ENCODE data around the gene C22orf31. TPM values are rescaled to one million over a fixed set of nuclear protein-coding genes. Genes with fewer than 3 reads are reported as not detected.

C22orf31 gene
- polyA plus RNA-seq, 2 of the 4 experiments (the other 2 are of a cell fraction): not detected

DNA sequence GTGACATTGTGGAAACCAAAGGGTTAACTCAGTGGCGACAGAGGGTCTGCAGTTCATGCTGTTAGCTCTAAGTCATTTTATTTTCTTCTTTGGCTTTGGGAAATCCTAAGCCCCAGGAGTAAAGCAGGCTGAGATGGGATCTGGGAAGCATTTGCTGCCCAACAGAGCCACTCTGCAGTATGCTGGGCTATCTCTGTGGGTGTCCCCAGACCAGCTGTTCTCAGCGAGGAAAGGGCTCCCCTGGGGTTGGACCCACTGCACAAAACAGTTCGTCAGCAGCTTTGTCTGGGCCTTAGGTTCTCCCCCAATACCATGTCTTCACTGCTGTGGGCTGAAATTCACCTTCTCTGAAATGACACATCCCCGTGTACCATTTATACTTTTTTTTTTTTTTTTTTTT lies 45.2 kb upstream of the C22orf31 start (continued):
- no peak for TF ChIP-seq RNF2 (IDR thresholded peaks at IDR 0.05; ENCODE audit: borderline replicate concordance, low read depth)
- TF ChIP-seq, protein P1, sequence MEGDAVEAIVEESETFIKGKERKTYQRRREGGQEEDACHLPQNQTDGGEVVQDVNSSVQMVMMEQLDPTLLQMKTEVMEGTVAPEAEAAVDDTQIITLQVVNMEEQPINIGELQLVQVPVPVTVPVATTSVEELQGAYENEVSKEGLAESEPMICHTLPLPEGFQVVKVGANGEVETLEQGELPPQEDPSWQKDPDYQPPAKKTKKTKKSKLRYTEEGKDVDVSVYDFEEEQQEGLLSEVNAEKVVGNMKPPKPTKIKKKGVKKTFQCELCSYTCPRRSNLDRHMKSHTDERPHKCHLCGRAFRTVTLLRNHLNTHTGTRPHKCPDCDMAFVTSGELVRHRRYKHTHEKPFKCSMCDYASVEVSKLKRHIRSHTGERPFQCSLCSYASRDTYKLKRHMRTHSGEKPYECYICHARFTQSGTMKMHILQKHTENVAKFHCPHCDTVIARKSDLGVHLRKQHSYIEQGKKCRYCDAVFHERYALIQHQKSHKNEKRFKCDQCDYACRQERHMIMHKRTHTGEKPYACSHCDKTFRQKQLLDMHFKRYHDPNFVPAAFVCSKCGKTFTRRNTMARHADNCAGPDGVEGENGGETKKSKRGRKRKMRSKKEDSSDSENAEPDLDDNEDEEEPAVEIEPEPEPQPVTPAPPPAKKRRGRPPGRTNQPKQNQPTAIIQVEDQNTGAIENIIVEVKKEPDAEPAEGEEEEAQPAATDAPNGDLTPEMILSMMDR (IDR thresholded peaks at IDR 0.05): no peak

GRCh38 chr22:29105468-29105867 lies 43.8 kb upstream of the C22orf31 start:
- TF ChIP-seq ZNF302 (CRISPR knock-in tag; IDR thresholded peaks at IDR 0.05) (no peak), SREBF2 (IDR thresholded peaks at IDR 0.05) (no peak), NR3C1 (IDR thresholded peaks at IDR 0.05) (no peak), CEBPB (IDR thresholded peaks at IDR 0.05) (no peak), TFCP2L1 (CRISPR knock-in tag; IDR thresholded peaks at IDR 0.05) (no peak), CBX8 (IDR thresholded peaks at IDR 0.05) (no peak), GATA3 (IDR thresholded peaks at IDR 0.05; ENCODE audit: borderline replicate concordance) (no peak), MYC (IDR thresholded peaks at IDR 0.05; ENCODE audit: borderline replicate concordance, low read length) (no peak), EHF (CRISPR knock-in tag; IDR thresholded peaks at IDR 0.05) (no peak), MAFK (IDR thresholded peaks at IDR 0.05; ENCODE audit: partially characterized antibody) (no peak)
- TF ChIP-seq, protein P2, sequence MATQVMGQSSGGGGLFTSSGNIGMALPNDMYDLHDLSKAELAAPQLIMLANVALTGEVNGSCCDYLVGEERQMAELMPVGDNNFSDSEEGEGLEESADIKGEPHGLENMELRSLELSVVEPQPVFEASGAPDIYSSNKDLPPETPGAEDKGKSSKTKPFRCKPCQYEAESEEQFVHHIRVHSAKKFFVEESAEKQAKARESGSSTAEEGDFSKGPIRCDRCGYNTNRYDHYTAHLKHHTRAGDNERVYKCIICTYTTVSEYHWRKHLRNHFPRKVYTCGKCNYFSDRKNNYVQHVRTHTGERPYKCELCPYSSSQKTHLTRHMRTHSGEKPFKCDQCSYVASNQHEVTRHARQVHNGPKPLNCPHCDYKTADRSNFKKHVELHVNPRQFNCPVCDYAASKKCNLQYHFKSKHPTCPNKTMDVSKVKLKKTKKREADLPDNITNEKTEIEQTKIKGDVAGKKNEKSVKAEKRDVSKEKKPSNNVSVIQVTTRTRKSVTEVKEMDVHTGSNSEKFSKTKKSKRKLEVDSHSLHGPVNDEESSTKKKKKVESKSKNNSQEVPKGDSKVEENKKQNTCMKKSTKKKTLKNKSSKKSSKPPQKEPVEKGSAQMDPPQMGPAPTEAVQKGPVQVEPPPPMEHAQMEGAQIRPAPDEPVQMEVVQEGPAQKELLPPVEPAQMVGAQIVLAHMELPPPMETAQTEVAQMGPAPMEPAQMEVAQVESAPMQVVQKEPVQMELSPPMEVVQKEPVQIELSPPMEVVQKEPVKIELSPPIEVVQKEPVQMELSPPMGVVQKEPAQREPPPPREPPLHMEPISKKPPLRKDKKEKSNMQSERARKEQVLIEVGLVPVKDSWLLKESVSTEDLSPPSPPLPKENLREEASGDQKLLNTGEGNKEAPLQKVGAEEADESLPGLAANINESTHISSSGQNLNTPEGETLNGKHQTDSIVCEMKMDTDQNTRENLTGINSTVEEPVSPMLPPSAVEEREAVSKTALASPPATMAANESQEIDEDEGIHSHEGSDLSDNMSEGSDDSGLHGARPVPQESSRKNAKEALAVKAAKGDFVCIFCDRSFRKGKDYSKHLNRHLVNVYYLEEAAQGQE (IDR thresholded peaks at IDR 0.05): no peak
- TF ChIP-seq, protein P3, sequence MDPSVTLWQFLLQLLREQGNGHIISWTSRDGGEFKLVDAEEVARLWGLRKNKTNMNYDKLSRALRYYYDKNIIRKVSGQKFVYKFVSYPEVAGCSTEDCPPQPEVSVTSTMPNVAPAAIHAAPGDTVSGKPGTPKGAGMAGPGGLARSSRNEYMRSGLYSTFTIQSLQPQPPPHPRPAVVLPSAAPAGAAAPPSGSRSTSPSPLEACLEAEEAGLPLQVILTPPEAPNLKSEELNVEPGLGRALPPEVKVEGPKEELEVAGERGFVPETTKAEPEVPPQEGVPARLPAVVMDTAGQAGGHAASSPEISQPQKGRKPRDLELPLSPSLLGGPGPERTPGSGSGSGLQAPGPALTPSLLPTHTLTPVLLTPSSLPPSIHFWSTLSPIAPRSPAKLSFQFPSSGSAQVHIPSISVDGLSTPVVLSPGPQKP (IDR thresholded peaks at IDR 0.05; ENCODE audit: low read depth, low read length): no peak
- no peak overlapping the region for H3K27ac ChIP-seq
- no peak overlapping the region for H3K4me3 ChIP-seq
- ChIA-PET CTCF (interaction anchor here (1.2 kb wide), 1 partner anchor 48 kb away, joined by 3 read pairs; no protein-coding TSS in a partner anchor), POLR2A (no interaction called here)
- no peak for DNase-seq (ENCODE audit: low read depth in 1 of 2, low spot score in 1 of 2)
- H3K4me1 ChIP-seq: 0 out of 3 replicates have a peak, but pooled peaks cover 2% of the 10 kb centered on the region
- H3K4me2 ChIP-seq: no peak overlapping the region
- ATAC-seq: no peak
- no peaks in the 10 kb centered on the region for H3K9me3 ChIP-seq
- whole genome bisulfite sequencing (ENCODE audit: missing lambda C conversion rate): 56% methylated on average over 2 of the region's 2 CpGs
- FAIRE-seq: no peak

GRCh38 chr22:29103121-29103520 lies 41.5 kb upstream of the C22orf31 start:
- WGBS (ENCODE audit: missing lambda C conversion rate): 47% methylated on average over 1 of the region's 1 CpG
- Histone ChIP-seq H3K9me3 (no peaks in the 10 kb centered on the region), H3K4me2 (no peak overlapping the region), H3K4me3 (no peak overlapping the region), H3K27ac (no peak overlapping the region), H3K4me1 (0 out of 3 replicates have a peak, but pooled peaks cover 2% of the 10 kb centered on the region)
- ChIA-PET POLR2A (no interaction called here), CTCF (interaction anchor here (1.0 kb wide), 1 partner anchor 46 kb away, joined by 3 read pairs; no protein-coding TSS in a partner anchor)
- DNase-seq (ENCODE audit: low read depth in 1 of 2, low spot score in 1 of 2) (no peak), FAIRE-seq (no peak), ATAC-seq (no peak)
- no peak for TF ChIP-seq NPAS2 (CRISPR knock-in tag; IDR thresholded peaks at IDR 0.05; ENCODE audit: borderline replicate concordance)
- TF ChIP-seq USF2 (IDR thresholded peaks at IDR 0.05): no peak
- TF ChIP-seq E2F6 (IDR thresholded peaks at IDR 0.05; ENCODE audit: borderline replicate concordance, low read depth): no peak
- TF ChIP-seq HEYL (CRISPR knock-in tag; IDR thresholded peaks at IDR 0.05): no peak
- no peak for TF ChIP-seq SREBF2 (IDR thresholded peaks at IDR 0.05)
- no peak for TF ChIP-seq ZC3H11A (IDR thresholded peaks at IDR 0.05)
- TF ChIP-seq ZNF302 (CRISPR knock-in tag; IDR thresholded peaks at IDR 0.05): no peak
- no peak for TF ChIP-seq POLR2A (IDR thresholded peaks at IDR 0.05; ENCODE audit: low read length)
- TF ChIP-seq MAZ (IDR thresholded peaks at IDR 0.05; ENCODE audit: borderline replicate concordance, low read depth, low read length): no peak
- TF ChIP-seq, protein P4, sequence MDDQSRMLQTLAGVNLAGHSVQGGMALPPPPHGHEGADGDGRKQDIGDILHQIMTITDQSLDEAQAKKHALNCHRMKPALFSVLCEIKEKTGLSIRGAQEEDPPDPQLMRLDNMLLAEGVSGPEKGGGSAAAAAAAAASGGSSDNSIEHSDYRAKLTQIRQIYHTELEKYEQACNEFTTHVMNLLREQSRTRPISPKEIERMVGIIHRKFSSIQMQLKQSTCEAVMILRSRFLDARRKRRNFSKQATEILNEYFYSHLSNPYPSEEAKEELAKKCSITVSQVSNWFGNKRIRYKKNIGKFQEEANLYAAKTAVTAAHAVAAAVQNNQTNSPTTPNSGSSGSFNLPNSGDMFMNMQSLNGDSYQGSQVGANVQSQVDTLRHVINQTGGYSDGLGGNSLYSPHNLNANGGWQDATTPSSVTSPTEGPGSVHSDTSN (IDR thresholded peaks at IDR 0.05): no peak
- TF ChIP-seq CBX2 (IDR thresholded peaks at IDR 0.05; ENCODE audit: borderline replicate concordance, low read depth): no peak
- TF ChIP-seq BHLHE40 (IDR thresholded peaks at IDR 0.05; ENCODE audit: low read depth, low read length): no peak
- no peak for TF ChIP-seq JUNB (IDR thresholded peaks at IDR 0.05)
- no peak for TF ChIP-seq MAFK (IDR thresholded peaks at IDR 0.05; ENCODE audit: partially characterized antibody)

Measured in A549 (cell line).